Motor neuron (in vitro differentiated cells): Measurements from ENCODE around the gene TERF2IP. TPM values are rescaled to one million over a fixed set of nuclear protein-coding genes. Genes with fewer than 3 reads are reported as not detected.

Experiments used
- ATAC-seq, 8 experiments: fragments of 200-7000 bp; cut with Tn5 transposase; replicated peaks in 6 of 8; 2 replicates each; pipeline ENCODE4 v1.8.0; 2021; ENCODE audit warnings: mild to moderate bottlenecking in 8 of 8, moderate library complexity in 8 of 8
- H3K27ac ChIP-seq, 2 donors: fragments of 250-450 bp; sonication (Bioruptor Pico); 2 replicates each; pipeline ENCODE4 v1.9.0; 2021; ENCODE audit warnings: antibody characterized with exemption in 2 of 2, mild to moderate bottlenecking in 2 of 2, moderate library complexity in 1 of 2
- H3K4me1 ChIP-seq, 2 donors: fragments of 250-450 bp; sonication (Bioruptor Pico); replicated peaks in 1 of 2; 2 replicates each; pipeline ENCODE4 v1.6.1; 2021; ENCODE audit warnings: antibody characterized with exemption in 2 of 2, mild to moderate bottlenecking in 2 of 2, moderate library complexity in 1 of 2
- H3K4me3 ChIP-seq, 5 donors: fragments of 250-450 bp; sonication (Bioruptor Pico); 2 replicates each; pipeline ENCODE4 v1.9.0; 2021; ENCODE audit warnings: antibody characterized with exemption in 5 of 5, mild to moderate bottlenecking in 5 of 5, moderate library complexity in 4 of 5
- WGBS, 10 experiments: fragments of 450-650 bp; shearing (Covaris generic); methylation state at CpG; one replicate each; pipeline ENCODE4 v1.0.0; 2022; 5-methylcytosine and 5-hydroxymethylcytosine counted together
- in situ Hi-C, 9 experiments: fragments of 400-800 bp; cut with MboI; loops; one replicate each; pipeline ENCODE4 v1.15.0; 2021; ENCODE audit warnings: low sequenced_read_pairs in 9 of 9, low pct_unique_long_range_greater_than_20kb in 2 of 9; ENCODE audit not compliant: unreplicated experiment in 9 of 9
- total RNA-seq, 8 experiments: library from RNA; unstranded; fragments of 300-600 nt; gene quantifications; 2 replicates each; pipeline versions ENCODE4 v1.2.3 to v1.2.4, GENCODE V29; 2022

The TERF2IP gene, protein sequence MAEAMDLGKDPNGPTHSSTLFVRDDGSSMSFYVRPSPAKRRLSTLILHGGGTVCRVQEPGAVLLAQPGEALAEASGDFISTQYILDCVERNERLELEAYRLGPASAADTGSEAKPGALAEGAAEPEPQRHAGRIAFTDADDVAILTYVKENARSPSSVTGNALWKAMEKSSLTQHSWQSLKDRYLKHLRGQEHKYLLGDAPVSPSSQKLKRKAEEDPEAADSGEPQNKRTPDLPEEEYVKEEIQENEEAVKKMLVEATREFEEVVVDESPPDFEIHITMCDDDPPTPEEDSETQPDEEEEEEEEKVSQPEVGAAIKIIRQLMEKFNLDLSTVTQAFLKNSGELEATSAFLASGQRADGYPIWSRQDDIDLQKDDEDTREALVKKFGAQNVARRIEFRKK
- total RNA-seq = 100 to 1,000 TPM in 5 of 8 experiments, 10 to 100 TPM in 3; 55.4 to 212 (median 150) TPM

DNA sequence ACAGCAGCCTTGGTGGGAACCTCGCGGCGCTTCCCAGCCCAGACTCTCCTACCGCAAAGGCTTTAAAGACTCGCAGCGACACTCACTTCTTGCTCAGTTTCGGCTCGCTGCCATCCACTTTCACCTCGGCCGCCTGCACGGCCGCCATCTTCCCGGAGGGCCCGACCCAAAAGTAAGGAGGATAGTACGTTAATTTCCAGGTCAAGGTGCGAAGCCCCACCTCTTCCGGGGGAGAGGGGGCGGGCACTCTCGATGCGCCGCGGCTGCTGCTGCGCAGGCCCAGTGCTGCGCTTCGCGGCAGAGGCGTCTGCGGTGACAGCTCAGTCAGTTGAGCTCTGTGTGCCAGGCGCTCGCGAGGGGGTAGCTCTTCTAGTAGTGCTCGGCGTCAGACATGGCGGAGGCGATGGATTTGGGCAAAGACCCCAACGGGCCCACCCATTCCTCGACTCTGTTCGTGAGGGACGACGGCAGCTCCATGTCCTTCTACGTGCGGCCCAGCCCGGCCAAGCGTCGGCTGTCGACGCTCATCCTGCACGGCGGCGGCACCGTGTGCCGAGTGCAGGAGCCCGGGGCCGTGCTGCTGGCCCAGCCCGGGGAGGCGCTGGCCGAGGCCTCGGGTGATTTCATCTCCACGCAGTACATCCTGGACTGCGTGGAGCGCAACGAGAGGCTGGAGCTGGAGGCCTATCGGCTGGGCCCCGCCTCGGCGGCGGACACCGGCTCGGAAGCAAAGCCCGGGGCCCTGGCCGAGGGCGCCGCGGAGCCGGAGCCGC, at the start of gene TERF2IP, which contains the start of gene KARS1:
TSS of gene TERF2IP (plus strand) at position 282 of the 773 bp plus-strand sequence. CDS start at position 392, 110 bp downstream.
TSS of gene KARS1 (minus strand) at position 174 of the 773 bp plus-strand sequence. CDS start at position 148, 26 bp downstream.
- H3K4me3 ChIP-seq = peak within 1 kb of the TSS; percentile 59 to 100 (median 75)
- H3K27ac ChIP-seq = peak within 1 kb of the TSS; percentile 93 to 98
- in situ Hi-C loops = loop anchor here in 2 of 9 experiments (10.0 to 25.0 kb wide), 2 partner anchors 117 to 1515 kb away; no protein-coding TSS in a partner anchor
- 0% methylated on average over 1 to 34 of the region's 76 CpGs; no CpG with 5 or more reads in 5 of the 10 experiments for WGBS, 10 experiments
- peak; percentile 86 to 95 (median 94) for ATAC-seq
- H3K4me1 ChIP-seq = peaks cover 8 to 15% of the 10 kb centered on the region in 2 donors

DNA sequence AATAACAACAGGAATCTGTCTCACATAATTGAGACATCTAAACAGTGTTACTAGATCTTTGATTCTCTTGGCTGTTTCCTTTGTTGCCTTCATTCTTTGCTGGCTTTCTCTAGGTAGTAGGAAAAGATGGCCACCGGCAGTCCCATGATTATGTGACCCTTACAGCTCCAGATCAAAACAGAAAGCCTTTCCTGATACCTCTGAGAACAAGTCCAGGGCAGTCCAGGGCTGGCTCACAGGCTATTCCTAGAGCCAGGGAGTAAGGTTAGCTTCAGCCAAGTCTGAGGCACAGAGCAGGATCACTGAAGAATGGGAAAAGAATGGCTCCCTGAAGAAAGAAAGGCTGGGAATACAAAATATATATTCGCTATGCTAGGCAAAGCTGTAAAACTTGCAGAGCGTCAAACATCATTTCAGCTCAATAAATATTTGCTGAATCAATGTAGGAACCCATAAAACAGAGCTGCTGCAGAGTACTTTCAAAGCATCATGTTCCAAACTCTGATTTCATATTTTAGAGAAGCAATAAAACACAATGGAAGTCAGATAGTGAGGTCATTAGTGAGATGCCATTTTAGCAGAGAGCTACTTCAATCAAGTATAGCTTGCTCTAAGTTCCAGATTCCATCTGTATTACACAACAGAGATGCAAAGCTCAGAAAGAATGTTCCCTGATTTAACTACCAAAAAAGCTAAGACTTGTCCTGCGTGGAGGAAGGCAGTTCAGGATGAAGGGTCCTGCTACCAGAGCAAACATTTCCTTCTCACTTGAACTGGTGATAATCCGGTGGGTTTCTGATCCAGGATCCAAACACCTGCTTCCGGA, 47.9 kb upstream of the TERF2IP start:
- no peak overlapping the region for H3K4me3 ChIP-seq
- no peak for ATAC-seq
- 69 to 100% (median 96%) methylated on average over 2 to 6 of the region's 6 CpGs for WGBS, 10 experiments
- in situ Hi-C loops = loop anchor here in 1 of 9 experiments (25.0 kb wide), 1 partner anchor 137 kb away; the partner anchor contains the start of gene TMEM170A
- no peak overlapping the region for H3K27ac ChIP-seq
- H3K4me1 ChIP-seq = peaks cover 8 to 9% of the 10 kb centered on the region in 2 donors

DNA sequence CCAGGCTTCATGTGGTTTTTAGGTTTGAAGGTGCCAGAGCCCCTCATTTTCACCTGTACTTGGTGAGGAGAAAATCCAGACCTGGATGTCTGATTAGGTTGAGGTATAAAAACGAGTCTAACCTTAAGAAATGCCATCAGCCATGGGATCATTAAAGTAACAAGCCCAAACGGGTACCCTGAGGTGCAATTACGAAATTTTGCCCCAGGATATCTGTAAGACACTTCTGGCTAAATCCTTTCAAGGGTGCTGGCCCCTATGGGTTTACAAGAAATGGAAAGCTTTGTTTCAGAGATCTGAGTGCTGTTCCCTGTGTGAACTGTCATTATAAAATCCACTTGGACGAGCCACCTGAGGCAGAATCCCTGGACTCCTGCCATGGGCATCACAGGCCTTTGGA, 44.3 kb upstream of the TERF2IP start:
- in situ Hi-C loops = loop anchor here in 1 of 9 experiments (25.0 kb wide), 1 partner anchor 141 kb away; the partner anchor contains the start of gene TMEM170A
- Histone ChIP-seq H3K4me3 (no peak overlapping the region), H3K27ac (no peak overlapping the region), H3K4me1 (no peaks in the 10 kb centered on the region)
- 71 to 100% (median 89%) methylated on average over 1 to 3 of the region's 4 CpGs; no CpG with 5 or more reads in 3 of the 10 experiments for WGBS, 10 experiments
- no peak for ATAC-seq

DNA sequence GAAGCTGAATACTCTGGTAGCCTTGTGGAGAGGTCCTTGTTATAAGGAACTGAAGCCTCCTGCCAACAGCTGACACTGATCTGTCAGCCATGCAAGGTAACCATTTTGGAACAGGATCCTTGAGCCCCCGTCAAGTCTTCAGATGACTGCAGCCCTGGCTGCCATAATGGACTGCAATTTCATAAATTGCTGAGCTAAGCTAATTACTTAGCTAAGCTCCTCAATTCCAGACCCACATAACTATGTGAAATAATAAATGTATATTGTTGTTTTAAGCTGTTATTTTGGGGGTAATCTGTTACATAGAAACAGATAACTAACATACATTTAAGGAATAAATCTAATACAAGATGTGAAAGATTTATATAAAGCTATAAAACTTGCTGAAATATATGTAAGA, 41.1 kb upstream of the TERF2IP start:
- in situ Hi-C loops = loop anchor here in 1 of 9 experiments (25.0 kb wide), 1 partner anchor 144 kb away; the partner anchor contains the start of gene TMEM170A
- no peak for ATAC-seq
- Histone ChIP-seq H3K27ac (no peak overlapping the region), H3K4me1 (no peaks in the 10 kb centered on the region), H3K4me3 (no peak overlapping the region)
- WGBS, 10 experiments = 100% methylated on average over 1 of the region's 1 CpG; no CpG with 5 or more reads in 8 of the 10 experiments

DNA sequence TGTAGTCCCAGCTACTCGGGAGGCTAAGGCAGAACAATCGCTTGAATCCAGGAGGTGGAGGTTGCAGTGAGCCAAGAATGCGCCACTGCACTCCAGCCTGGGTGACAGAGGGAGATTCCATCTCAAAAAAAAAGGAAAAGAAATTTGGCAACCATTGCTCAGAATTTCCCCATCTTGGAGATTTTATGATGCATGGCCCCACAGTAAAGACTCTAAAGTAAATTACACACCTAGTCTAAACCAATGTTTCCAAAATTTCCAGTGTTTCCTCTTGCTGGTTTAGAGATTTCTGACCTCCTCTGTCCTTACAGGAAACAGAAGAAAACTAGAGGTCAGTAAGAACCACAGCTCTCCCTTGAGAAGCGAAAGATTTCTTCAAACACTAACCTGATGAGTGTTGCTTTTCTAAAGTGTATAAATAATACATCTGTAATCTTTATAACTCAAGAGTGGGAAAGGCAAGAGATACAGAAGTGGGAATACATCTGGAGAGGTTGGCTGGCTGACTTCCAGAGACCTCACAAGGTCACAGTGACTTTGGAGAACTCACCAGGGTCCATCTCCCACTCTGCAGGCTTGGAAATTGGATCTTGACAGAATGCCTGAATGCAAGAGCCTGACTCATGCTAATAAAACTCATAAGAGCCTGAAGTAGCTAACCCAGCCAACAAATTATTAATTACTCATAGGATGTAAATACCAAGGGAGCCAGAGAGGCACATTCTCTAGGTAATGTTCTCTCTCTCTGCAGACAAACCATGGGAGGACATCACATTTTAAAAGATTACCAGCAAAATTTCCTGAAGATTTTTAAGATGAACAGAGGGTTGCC, 33.3 kb upstream of the TERF2IP start:
- no peak overlapping the region for H3K4me3 ChIP-seq
- in situ Hi-C loops = loop anchor here in 1 of 9 experiments (25.0 kb wide), 1 partner anchor 152 kb away; the partner anchor contains the start of gene TMEM170A
- peak in 1 of 8 experiments; percentile 26 for ATAC-seq
- H3K27ac ChIP-seq = no peak overlapping the region
- no peaks in the 10 kb centered on the region for H3K4me1 ChIP-seq
- 88 to 100% (median 100%) methylated on average over 1 to 4 of the region's 4 CpGs; no CpG with 5 or more reads in 3 of the 10 experiments for whole genome bisulfite sequencing, 10 experiments

DNA sequence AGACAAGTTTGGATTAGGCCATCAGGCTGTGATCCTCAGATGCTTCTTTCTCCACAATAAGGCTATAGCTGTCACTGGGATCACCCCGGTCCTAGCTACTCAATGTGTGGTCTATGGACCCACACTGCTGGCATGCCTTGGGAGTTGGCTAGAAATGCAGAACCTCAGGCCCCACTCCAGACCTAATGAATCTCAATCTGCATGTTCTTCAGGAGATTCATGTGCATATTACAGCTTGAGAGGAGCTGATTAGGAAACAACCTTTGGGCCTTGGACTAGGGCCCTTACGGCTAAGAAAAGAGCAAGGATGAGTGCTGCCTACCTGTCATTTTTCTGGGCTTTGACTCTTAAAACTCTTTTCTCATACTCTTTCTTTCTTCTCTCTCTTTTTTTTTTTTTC, 32.0 kb upstream of the TERF2IP start:
- in situ Hi-C loops = loop anchor here in 1 of 9 experiments (25.0 kb wide), 1 partner anchor 153 kb away; the partner anchor contains the start of gene TMEM170A
- Histone ChIP-seq H3K27ac (no peak overlapping the region), H3K4me1 (peaks cover 0 to 1% of the 10 kb centered on the region in 2 donors), H3K4me3 (no peak overlapping the region)
- peak in 3 of 8 experiments; percentile 16 to 90 (median 89) for ATAC-seq
- WGBS, 10 experiments = 56 to 100% (median 100%) methylated on average over 1 to 2 of the region's 2 CpGs; no CpG with 5 or more reads in 1 of the 10 experiments

DNA sequence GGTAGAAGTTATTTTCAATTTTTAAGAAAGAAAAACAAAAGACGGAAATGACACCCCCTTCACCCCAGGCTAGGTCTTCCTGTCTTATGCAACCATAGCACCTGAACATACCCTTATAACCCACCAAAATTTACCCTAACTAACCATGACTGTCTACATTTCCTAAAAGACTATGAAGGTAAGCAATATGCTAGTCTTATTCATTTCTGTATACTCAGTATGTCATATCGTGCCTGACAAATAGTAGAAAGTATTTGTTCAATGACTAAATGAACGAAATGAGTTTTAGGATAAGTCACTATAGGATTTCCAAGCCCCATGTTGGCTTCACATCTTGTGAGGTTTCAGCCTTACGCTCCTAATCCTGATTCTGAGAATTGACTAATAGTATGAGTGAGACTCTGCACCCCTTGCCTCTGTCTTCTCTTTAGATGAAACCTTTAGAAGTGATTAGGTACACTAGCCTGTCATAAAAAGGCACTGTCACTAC, 31.0 kb upstream of the TERF2IP start:
- Histone ChIP-seq H3K27ac (no peak overlapping the region), H3K4me3 (no peak overlapping the region), H3K4me1 (peaks cover 7 to 10% of the 10 kb centered on the region in 2 donors)
- in situ Hi-C loops = loop anchor here in 1 of 9 experiments (25.0 kb wide), 1 partner anchor 154 kb away; the partner anchor contains the start of gene TMEM170A
- WGBS, 10 experiments = 78 to 95% (median 89%) methylated on average over 1 to 4 of the region's 4 CpGs; no CpG with 5 or more reads in 2 of the 10 experiments
- ATAC-seq = no peak

DNA sequence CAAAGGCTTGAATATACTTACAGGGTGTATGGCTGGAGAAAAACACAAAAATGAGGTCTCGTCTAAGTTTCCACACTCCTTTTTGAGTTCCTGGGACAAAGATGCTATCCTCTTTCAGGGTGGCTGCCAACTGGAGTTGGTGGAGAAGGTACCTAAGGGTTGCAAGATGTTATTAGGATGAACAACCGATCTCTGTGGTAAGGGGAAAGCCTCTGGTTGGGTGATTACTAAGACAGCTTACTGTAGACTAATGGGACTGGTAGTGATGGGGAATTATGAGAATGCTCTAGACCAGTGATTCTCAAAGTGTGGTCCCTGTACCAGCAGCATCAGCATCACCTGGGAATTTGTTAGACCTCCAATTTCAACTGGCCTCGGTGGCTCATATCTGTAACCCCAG, 30.5 kb upstream of the TERF2IP start:
- in situ Hi-C loops = loop anchor here in 1 of 9 experiments (25.0 kb wide), 1 partner anchor 155 kb away; the partner anchor contains the start of gene TMEM170A
- ATAC-seq = no peak
- 93 to 100% (median 100%) methylated on average over 1 to 3 of the region's 3 CpGs; no CpG with 5 or more reads in 3 of the 10 experiments for WGBS, 10 experiments

DNA sequence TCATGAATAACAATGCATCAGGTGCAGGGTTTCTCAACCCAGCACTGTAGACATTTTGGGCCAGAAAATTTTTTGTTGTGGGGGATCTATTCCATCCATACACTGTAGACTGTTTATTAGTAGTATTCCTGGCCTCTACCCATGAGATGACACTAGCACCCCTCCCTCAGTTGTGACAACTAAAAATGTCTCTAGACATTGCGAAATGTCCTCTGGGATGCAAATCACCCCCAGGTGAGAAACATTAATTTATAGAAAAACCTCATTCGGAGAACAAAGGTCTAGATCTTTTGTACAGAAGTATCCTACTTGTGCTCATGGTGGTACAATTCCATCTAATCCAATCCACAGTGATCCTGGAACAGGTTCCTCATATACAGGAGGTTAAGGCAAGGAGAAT, 28.8 kb upstream of the TERF2IP start:
- H3K4me3 ChIP-seq = no peak overlapping the region
- H3K27ac ChIP-seq = no peak overlapping the region
- no peak for ATAC-seq
- in situ Hi-C loops = loop anchor here in 1 of 9 experiments (25.0 kb wide), 1 partner anchor 156 kb away; the partner anchor contains the start of gene TMEM170A
- H3K4me1 ChIP-seq = peaks cover 14 to 17% of the 10 kb centered on the region in 2 donors
- 96 to 100% (median 100%) methylated on average over 1 to 2 of the region's 2 CpGs; no CpG with 5 or more reads in 5 of the 10 experiments for WGBS, 10 experiments

More for the DNA sequence above, 30.5 kb upstream of the TERF2IP start:
- no peak overlapping the region for H3K4me3 ChIP-seq
- peaks cover 13 to 15% of the 10 kb centered on the region in 2 donors for H3K4me1 ChIP-seq
- no peak overlapping the region for H3K27ac ChIP-seq

DNA sequence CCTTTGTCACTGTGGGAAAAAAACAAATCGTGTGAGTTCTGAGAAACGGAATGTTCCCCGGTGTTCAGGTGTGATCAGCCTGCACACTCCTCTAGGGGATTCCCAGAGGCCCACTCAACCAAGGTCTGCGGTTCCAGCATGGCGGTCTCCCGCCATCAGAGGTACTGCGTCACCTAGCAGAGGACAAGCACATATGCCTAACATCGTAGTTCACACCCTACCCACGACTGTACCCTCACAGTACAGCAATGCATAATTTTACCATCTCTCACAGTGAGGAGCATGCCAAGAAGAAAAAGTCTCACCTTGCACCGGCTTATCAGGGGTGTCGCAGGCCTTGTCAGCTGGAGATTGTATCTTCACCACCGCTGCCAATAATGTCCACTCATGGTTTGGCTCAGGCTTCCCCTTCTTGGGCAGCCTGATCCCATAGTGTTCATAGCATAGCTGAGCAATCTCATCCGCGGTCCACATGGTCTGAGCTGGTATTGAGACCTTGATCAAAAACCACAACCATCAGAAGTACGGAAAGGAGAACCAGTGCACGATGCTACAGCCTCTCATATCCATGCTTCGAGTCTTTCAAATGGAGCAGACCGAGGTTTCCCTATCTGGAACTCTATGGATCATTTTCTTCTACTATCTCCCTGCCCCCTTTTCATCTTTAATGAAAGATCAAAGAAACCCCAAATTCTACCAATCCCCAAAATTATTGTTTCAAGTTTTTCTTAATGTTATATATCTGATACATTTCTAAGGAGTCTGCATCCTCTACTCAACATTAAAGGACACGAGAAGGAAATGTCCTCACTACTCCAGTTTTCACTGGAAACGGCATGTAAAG, 27.0 kb upstream of the TERF2IP start:
- in situ Hi-C loops = loop anchor here in 1 of 9 experiments (25.0 kb wide), 1 partner anchor 158 kb away; the partner anchor contains the start of gene TMEM170A
- ATAC-seq = no peak
- H3K4me1 ChIP-seq = peaks cover 14 to 17% of the 10 kb centered on the region in 2 donors
- peak overlapping the region in 4 of 5 donors; percentile 1 to 48 (median 9) for H3K4me3 ChIP-seq
- WGBS, 10 experiments = 75 to 100% (median 93%) methylated on average over 2 to 16 of the region's 20 CpGs; no CpG with 5 or more reads in 1 of the 10 experiments
- H3K27ac ChIP-seq = no peak overlapping the region
